GM12892 (cell line): Measurements from ENCODE around the gene FBN3.

Source experiments
- DNase-seq: peaks from one replicate; pipeline ENCODE4 v3.0.0; 2011; ENCODE audit not compliant: insufficient read length
- FAIRE-seq: peaks from 2 replicates; lab custom pipeline; 2011; peaks lifted over from hg19 to GRCh38; lab: Jason Lieb, UNC
- POLR2A ChIP-seq: IDR thresholded peaks from 2 replicates; pipeline ENCODE4 v1.6.1; 2011; ENCODE audit warnings: low read depth, low read length, control low read depth
- POLR2AphosphoS5 ChIP-seq: IDR thresholded peaks from 2 replicates; pipeline ENCODE4 v1.6.1; 2011; ENCODE audit warnings: low read depth, low read length, control low read depth
- TAF1 ChIP-seq: IDR thresholded peaks from 2 replicates; pipeline ENCODE4 v1.6.1; 2011; ENCODE audit warnings: low read depth, mild to moderate bottlenecking, control low read depth, low read length, borderline replicate concordance

Gene FBN3

DNA sequence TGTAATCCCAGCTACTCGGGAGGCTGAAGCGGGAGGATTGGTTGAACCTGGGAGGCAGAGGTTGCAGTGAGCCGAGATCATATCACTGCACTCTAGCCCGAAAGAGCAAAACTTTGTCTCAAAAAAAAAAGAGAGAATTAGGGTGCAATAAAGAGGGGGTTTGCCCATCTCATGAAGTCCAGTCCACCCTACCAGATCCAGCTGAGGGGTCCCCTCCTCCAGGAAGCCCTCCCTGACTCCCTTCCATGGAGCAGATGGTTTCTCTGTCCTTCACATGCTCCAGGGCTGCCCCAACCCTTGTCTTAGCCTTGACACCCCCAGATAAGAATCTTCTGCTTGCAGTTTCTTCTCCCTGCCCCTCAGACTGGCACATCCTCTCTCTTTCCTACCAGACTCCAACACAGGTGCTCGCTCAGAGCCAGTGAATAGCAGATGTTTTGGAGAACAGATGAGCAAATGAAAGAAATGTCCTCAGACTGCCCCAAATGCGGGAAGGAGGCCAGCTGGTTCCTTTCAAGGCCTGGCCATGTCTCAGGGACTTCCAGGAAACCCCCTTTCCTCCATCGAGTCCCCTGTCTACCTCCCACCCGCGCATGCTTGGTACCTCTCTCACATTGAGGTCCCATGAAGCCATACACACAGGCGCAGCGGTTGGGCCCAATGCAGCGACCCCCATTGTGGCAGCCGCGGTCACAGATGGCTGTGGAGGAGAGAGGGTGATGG lies 5.0 kb downstream of the FBN3 start:
- no peak for TF ChIP-seq POLR2A
- no peak for TF ChIP-seq POLR2AphosphoS5
- no peak for TF ChIP-seq TAF1
- FAIRE-seq, result no peak
- DNase-seq, result no peak

DNA sequence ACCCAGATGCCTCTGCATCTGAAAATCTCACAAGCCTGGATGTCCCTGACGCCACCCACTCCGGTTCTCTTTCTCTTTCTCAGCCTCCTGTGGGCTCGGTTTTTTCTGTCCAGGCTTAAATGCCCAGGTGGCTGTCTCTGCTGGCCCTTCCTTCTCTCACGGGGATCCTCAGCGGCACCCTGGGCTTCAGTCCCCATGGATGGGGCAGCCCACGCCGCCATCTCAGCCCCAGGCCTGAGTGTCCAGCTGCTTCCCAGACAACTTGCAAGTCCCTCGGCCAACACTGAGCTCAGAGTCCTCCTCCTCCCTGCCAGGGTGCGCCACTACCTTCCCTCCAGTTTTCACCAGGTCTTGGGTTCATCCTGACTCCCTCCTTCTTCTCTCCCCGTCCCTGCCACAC lies 6.4 kb downstream of the FBN3 start:
- DNase-seq (no peak), FAIRE-seq (no peak)
- TF ChIP-seq POLR2AphosphoS5 (no peak), POLR2A (no peak), TAF1 (no peak)

DNA sequence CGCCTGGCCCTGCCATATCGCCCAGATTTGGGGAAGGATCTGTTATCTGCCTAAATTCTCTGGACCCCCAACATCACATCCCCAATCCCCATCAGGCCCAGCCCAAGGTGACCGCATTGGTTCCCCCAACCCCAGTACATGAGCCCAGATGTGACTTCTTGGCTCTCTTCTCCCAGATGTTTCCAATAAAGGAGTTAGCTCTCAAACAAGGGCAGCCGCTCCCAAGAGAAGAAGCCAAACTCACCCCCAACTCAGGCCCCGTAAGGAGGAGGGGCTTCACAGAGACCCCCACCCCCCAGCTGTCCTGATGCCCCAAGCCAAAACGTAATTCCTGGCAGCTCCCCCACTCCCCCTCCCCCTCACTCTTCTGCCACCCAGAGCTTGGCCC lies 6.9 kb downstream of the FBN3 start:
- FAIRE-seq (no peak), DNase-seq (no peak)
- no peak for TF ChIP-seq TAF1
- no peak for TF ChIP-seq POLR2AphosphoS5
- no peak for TF ChIP-seq POLR2A

DNA sequence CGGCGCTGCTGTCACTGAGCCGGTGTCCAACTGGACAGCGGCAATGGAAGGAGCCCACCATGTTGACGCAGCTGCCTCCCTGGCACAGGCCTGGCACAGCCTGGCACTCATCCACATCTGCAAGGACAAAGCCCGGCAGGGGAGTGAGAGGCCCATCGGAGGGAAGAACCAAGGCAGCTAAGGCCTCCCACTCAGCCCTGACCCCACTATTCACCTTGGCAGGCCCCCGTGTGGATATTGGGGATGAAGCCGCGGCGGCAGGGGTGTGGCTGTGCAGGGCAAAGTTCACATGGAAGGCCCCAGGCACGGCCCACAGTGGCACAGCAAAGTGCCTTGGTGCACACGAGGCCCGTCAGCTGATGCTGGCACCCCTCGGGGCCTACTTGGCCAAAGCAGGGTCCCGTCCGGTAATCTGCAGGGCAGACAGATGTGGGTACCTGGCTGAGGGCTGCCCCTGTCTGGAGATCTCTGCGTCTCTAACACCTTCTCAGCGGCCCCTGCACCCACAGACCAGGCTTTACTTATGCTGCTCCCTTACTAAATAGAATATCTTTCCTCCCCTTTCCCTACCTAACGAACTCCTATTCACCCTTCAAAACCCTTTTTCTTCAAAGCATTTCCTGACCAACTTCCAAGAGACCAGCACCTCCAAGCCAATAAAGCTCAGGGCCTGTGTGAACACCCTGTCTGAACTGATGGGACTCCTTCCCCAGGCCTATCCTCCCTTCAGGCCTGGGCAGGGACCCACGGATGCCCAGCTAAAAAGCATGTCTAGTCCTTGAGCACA lies 7.5 kb downstream of the FBN3 start:
- TF ChIP-seq POLR2A (no peak), POLR2AphosphoS5 (no peak)
- DNase-seq, result no peak
- no peak for FAIRE-seq

DNA sequence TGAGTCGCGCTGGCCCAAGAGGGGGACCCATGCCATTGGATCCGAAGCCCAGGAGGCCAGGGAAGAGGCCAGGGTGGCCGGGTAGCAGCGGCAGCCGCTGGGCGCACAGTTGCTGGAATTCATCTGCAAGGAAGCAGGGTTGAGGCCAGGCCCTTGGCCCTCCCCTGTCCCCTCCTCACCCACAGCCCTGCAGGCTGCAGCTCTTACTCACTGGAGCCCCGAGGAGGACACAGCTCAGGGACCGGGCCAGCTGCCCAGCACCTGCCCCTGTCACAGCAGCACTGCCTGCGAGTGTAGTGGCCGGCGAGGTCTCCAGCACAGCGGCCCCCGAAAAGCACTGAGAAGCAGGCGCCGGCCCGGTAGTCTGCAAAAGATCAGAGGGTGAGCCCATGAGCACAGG lies 11.2 kb downstream of the FBN3 start:
- TF ChIP-seq POLR2AphosphoS5 (no peak), TAF1 (no peak), POLR2A (no peak)
- FAIRE-seq (no peak), DNase-seq (no peak)

DNA sequence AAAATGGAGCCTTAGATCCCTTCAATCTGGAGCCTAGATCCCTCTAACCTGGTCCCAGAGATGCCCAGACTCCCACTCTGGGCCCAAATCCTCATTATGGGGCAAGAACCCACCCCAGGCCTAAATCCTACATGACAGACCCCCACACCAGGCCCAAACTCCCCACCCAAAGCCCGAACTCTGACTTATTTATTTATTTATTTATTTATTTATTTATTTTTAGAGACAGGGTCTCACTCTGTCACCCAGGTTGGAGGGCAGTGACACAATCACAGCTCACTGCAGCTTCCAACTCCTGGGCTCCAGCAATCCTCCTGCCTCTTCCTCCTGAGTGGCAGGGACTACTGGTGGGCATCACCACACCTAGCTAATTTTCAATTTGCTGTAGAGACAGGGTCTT lies 12.0 kb downstream of the FBN3 start:
- FAIRE-seq (no peak), DNase-seq (no peak)
- no peak for TF ChIP-seq TAF1
- TF ChIP-seq POLR2AphosphoS5, result no peak
- no peak for TF ChIP-seq POLR2A

DNA sequence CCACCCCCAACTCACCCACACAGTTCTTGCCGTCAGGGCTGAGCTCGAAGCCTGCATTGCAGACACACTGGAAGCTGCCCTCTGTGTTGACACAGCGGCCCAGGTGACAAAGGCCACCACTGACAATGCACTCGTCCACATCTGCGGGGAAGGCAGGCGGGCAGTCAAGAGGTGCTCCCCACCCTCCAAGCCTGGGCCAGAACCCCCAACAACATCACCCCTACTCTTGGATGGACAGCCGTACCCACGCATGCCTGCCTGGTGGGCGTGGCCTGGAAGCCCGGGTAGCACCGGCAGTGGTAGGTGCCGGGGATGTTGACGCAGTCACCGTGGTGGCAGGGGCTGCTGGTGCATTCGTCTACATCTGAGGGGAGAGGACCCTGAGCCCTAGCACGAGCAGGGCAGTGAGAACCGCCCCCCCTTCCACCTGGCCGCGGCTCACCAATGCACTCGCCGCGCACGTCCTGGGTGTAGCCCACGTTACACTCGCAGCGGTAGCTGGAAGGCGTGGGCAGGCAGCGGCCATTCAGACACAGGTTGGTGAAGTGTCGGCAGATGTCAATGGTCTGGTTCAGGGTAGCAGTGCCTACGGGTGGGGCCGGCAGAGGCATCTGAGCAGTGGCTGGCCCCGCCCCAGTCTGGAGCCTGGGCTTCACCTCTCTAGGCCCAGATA lies 13.3 kb downstream of the FBN3 start:
- DNase-seq (no peak), FAIRE-seq (no peak)
- TF ChIP-seq TAF1 (no peak), POLR2A (no peak), POLR2AphosphoS5 (no peak)

DNA sequence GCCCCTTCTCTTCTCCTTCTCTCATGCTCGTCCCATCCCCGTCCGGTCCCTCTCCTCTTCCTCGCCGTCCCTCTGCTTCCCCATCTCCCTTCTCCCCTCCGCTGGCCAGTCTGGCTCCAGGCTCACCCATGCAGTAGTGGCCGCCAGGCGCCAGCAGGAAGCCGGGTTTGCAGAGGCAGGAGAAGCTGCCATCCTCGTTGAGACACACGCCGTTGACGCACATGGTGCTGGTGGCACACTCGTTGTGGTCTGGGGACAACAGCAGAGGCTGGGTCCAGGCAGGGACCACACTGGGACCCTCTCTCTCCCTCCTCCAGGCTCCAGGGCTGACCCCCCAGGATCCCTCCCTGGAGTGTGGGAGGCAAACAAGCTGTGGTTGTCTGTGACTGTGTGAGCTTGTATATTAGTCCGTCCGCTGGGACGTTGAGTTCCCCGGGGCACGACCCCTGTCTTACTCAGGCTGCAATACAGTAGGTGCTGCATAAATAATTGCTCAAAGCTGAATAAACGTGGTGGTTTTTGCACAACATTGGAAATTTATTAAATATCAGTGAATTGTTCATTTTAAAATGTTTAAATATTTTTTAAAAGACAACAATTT lies 16.4 kb downstream of the FBN3 start:
- FAIRE-seq (no peak), DNase-seq (no peak)
- TF ChIP-seq POLR2AphosphoS5 (no peak), POLR2A (no peak), TAF1 (no peak)

DNA sequence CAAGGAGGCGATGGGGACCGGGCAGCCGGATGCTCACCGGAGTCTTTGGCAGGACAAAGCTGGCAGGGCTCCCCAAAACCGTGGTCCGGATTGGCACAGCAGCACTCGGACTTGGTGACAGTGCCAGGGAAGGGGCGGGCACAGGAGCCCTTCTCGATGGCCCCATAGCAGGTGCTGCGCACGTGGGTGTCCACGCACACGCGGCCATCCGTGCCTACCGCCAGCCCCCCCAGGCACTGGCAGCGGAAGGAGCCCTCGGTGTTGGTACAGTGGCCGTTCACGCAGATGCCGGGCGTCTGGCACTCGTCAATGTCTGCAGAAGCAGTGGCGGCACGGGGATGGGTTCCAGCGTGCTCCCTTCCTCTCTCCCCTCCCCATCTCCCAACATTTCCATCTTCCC lies 17.9 kb downstream of the FBN3 start:
- no peak for DNase-seq
- TF ChIP-seq TAF1 (no peak), POLR2A (no peak), POLR2AphosphoS5 (no peak)
- FAIRE-seq, result no peak

DNA sequence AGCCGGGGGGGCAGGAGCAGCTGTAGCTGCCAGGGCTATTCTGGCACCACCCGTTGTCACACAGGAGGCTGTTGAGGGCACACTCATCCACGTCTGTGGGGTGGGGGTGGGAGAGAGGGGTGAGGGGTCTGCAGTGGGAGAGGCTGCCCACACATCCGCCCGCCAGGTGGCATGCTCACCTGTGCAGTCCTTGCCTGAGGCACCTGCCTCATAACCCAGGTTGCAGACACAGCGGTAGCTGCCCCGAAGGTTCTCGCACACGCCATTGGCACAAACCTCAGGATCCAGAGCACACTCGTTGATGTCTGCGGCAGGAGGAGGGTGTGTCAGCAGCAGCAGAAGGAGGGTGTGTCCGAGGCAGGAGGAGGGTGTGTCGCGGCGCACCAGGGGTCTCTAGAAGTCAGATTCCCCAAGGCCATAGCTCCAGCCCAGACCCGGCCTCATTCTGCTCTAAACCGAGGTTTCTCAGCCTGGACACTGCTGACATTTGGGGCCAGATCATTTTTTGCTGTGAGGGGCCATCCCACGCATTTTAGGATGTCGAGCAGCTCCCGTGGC lies 20.3 kb downstream of the FBN3 start:
- TF ChIP-seq TAF1 (no peak), POLR2AphosphoS5 (no peak), POLR2A (no peak)
- DNase-seq, result no peak
- FAIRE-seq, result no peak

DNA sequence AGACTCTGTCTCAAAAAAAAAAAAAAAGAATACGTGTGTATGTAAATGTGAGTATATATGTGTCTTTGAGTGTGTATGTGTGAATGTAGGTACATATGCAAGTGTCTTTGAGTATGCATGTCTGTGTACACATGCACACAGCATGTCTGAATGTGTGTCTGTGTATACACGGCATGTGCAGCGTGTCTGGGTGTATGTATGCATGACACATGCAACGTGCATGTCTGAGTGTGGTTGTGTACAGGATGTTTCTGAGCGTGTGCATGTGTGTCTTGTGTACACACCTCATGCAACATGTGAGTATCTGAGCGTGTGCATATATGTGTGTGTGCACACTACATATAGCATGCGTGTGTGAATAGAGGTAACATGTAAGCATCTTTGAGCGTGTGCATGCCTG lies 20.8 kb downstream of the FBN3 start:
- TF ChIP-seq POLR2AphosphoS5 (no peak), TAF1 (no peak), POLR2A (no peak)
- FAIRE-seq, result no peak

DNA sequence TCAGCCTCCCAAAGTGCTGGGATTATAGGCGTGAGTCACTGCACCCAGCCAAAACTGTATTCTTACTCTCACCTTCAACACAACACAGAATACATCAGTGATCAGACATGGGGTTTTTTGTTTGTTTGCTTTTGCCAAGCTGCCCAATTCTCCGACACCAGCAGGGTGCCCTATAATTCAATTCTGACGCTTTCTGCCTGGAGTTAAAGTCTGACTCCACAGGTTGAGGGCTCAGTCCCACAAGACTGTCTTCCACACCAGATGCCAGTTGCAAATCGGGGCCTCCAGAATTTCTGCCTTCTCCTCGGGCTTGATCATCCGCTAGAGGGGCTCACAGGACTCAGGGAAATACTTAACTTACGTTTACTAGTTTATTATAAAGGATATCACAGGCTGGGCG lies 22.1 kb downstream of the FBN3 start:
- DNase-seq (no peak), FAIRE-seq (no peak)
- no peak for TF ChIP-seq POLR2AphosphoS5

More for the DNA sequence above, 20.8 kb downstream of the FBN3 start:
- DNase-seq, result no peak
